Erythroblast (primary cell): Measurements from ENCODE around the gene RAD51B.

Source experiments
- GATA1 ChIP-seq: IDR thresholded peaks from 2 replicates; pipeline ENCODE4 v1.6.1; 2011; ENCODE audit warnings: low read depth, mild to moderate bottlenecking, control low read depth, low read length, moderate library complexity
- POLR2A ChIP-seq: IDR thresholded peaks from 2 replicates; pipeline ENCODE4 v1.6.1; 2011; ENCODE audit warnings: mild to moderate bottlenecking, low read length

DNA sequence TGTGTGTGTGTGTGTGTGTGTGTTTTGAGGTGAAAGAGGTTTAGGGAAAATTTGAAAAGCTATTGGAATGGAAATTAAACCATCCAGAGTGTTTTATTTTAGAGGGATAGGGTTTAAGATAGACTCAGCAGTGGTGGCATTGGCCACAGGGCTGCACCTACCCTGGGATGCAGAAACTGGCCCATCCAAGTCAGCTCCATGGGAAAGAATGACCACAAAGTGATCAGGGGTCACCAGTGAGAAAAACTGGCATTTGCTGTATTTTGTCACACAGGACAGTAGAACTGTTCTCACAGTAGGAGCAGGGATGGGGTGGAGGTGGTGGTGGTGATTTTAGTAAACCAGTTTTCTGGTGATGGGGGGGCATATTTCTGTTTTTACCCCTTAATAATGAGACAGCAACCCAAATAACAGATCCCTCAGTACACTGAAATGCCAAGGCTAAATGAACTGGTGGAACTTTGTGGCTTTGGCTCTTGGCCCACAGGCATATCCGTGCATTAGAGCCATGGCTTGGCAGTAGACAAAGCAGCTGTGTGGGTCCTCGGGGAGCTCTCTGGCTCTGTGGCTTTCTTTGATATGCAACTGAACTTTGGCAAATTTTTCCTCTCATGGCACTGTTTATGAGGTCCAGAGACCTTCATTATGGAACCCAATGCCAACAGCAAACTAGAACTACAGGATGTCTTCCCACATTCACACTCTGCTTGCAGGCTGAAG, 625.0 kb downstream of the RAD51B start:
- TF ChIP-seq POLR2A (no peak), GATA1 (no peak)
